ENCODE measurements around the gene TASP1.
"Not testable (repeated sequence)": the region's sequence is repeated elsewhere in the genome, so short reads cannot be mapped to it uniquely, and the experiment has no call there.

The TASP1 gene

DNA sequence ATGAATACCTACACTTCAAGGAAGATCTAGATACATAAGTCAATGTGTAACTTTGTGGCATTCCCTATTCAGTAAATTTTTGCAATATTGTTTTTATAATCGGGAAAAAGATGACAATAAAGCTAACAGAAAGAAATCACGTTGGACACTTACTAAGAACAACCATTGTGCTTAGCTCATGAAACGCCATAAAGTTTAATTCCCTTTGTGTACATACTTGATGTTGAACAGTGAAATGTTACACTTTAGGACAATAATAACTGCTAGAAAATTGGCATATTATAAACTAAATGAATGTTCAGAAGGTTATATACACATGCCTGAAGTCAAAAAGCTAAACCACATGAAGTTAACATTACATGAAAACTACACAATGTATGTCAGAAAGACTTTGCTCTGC is 153.2 kb downstream of the TASP1 start:
- no peak for DNase-seq

DNA sequence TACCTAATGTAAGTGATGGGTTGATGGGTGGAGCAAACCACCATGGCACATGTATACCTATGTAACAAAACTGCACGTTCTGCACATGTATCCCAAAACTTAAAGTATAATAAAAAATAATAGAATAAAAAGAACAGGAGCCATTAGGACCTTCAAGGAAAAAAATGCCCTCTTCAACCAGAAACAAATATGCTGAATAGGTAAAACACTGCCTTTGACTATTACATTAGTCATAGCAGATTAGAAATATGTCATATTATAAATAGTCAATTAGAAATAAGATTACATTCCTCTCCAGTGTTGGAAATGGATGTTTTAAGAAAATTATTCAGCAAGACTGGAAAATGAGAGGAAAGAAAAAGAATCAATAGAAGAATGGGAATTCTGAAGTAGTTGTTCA is 153.7 kb downstream of the TASP1 start:
- not testable (repeated sequence) for DNase-seq

GRCh38 chr20:13483472-13483871 is 155.3 kb downstream of the TASP1 start:
- not testable (repeated sequence) for DNase-seq

- no peak for DNase-seq
Observed at GRCh38 chr20:13478366-13478765, 160.4 kb downstream of the TASP1 start.

DNA sequence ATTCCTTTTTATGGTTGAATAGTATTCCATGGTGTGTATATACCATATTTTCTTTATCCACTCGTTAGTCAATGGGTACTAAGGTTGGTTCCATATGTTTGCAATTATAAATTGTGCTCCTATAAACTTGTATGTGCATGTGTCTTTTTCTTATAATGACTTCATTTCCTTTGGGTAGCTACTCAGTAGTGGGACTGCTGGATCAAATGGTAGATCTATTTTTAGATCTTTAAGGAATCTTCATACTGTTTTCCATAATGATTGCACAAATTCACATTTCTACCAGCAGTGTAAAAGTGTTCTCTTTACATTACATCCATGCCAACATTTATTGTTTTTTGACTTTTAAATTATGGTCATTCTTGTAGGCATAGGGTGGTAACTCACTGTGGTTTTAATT is 164.3 kb downstream of the TASP1 start:
- DNase-seq, result no peak

DNA sequence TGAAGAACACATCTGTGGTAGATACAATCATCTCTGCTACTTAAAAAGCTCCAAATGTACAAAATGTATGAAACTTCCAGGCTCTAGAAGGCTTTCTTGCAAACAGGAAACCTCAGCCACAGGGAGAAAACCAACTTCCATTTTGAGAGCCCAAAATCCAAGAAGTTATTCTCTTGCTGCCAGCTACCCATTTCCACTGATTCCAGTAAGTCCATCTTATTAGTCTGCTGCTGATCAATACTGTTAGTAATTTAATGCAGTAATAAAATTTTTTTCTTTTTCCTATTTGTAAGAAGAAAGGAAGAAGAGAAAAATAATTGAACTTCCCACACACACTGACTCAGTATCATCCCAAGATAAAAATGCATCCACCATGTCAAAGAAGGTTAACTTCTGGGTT is 169.5 kb downstream of the TASP1 start:
- no peak for DNase-seq

DNA sequence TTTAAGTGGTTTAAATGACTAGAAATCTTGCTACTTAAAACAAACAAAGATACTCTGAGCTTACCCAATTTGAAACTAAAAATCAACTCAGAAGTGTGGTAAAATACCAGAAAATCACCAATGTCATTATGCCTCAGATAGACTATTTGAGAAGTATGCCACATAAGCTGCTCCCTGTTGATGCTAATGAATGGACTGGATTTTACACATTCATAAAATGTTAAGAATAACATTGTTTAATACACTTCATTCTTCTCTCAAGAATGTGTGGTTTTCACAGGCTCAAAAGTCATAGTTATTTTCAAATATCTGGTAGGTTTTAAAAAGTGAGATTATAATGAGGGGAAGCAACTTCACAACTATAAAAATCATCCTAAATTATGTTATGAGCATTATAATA is 170.6 kb downstream of the TASP1 start:
- DNase-seq, result no peak

DNA sequence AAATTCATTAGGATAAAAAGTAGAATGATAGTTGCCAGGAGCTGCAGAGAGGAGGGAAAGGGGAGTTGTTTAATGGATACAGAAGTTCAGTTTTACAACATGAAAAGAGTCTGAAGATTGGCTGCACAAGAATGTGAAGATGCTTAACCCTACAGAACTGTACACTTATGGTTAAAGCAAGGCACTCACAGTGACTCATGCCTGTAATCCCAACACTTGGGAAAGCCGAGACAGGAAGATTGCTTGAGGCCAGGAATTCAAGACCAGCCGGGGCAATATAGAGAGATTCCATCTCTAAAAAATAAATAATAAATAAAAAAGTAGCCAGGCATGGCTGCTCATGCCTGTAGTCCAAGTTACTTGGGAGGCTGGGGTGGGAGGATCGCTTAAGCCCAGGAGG is 174.0 kb downstream of the TASP1 start:
- DNase-seq, result no peak

GRCh38 chr20:13461849-13462458 is 176.8 kb downstream of the TASP1 start:
- no peak for DNase-seq

DNA sequence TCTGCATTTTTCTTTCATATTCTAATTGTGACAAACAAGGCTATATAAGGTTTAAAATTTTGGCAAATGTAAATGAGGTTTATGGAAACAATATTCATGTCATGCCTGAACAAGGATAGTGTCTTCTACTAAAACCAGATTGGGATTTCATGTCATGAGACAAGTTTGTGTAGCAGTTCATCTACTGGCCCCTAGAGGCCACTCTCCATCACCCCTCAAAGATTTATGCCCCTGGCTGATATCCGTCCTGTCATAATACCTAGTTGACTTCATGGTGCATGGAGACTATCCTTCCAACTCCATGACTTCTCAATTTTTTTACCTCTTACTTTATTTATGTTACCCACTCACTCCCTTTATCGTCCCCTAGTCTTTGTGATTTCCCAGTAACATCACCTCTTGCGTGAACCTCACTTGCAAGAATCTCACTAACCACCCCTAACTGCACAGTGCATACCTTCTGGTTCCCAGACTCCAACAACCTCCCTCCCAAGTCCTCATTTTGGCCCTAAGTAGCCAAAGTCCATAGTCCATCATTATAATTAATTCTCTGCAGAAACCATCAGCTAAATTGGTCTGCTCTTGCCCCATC is 179.8 kb downstream of the TASP1 start:
- no peak for DNase-seq

- no peak for DNase-seq
Observed at GRCh38 chr20:13457487-13457886, 181.2 kb downstream of the TASP1 start.

DNA sequence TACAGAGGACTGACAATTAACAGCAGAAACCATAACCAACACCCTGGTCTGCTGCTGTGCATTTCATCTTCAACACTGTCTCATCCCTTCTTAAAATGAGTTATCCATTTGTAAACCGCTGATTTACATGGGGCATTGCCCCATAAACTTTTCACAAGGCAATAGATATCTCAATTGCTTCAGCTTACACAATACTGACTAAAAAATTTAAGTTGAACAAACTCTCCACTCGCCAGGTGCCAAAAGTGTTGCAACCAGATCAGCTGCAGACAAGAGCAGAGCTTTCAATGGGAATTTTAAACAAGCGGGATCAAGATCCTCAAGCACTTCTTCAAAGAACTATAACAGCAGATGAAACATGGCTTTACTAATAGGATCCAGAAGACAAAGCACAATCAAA is 183.0 kb downstream of the TASP1 start:
- DNase-seq, result no peak

DNA sequence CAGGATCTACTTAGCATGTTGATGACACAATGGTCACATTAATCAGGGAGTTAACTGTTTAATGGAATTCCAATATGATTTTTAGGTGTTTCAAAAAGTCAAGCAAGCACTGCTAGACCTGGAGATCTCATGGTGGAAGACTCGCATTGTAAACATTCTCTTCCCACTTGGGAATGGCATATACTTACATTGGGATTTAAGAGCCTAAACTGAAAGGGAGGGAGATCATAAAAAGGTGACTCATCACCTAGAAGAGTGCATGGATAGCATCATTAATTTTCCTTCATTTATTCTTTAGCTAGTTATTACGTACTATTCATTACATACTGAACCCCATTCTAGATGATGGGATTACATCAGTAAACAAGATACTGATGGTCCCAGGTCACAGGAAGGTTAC is 185.4 kb downstream of the TASP1 start:
- no peak for DNase-seq

- no peak for DNase-seq
Observed at GRCh38 chr20:13452470-13453124, 186.1 kb downstream of the TASP1 start.

DNA sequence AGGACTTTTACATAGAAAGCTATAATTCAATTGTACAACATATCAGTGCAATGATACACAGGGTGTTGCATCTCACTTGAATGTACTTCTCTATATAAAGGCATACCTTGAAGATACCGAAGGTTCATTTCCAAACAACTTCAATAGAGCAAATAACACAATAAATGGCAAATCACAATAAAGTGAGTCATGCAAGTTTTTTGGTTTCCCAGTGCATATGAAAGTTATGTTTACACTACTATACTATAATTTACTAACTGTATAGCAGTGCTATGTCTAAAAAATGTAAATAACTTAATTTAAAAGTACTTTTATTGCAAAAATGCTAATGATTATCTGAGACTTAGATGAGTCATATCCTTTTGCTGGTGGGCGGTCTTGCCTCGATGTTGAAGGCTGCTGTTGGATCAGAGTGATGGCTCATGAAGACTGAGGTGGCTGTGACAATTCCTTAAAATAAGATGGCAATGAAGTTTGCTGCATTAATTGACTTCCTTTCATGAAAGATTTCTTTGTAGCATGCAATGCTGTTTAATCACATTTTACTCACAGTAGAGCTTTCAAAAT is 188.8 kb downstream of the TASP1 start:
- DNase-seq, result no peak

- no peak for DNase-seq
Observed at GRCh38 chr20:13447385-13448180, 191.1 kb downstream of the TASP1 start.

DNA sequence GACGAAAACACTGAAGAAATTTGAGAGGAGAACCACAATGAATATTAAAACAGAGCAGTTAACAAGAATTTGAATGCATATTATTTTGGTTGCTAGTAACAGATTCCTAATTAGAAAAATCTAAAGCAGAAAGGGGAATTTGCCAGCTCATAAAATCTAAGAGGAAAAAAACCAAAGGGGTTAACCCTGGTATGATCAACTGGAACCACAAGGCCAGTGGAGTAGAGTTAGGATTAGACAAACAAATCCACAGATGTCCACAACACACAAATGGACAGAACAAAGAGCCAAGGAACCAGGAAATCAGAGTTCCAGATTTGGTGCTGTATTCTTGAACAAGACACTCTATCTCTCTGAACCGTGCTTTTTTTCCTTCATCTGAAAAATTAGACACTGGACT is 195.0 kb downstream of the TASP1 start:
- no peak for DNase-seq

GRCh38 chr20:13442986-13443385 is 195.7 kb downstream of the TASP1 start:
- DNase-seq, result no peak

- no peak for DNase-seq
Observed at GRCh38 chr20:13441388-13441787, 197.3 kb downstream of the TASP1 start.

DNA sequence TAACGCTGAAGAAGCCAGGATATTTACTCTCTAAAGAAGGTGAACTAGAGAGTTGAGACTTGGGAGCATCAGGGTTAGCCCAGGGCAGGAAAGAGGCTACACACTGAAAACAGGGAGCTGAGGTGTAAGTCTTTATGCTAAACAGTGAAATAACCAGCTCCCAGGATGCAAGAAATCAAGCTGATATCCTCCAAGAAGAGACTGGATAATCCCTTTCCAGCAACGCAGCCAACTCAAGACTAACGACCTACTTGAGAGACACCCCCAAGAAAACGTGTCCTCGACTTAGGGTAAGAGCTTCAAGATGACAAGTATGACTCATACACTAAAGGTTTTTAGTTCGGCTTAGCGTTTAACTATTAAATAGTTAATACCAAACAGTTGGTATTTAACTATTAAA is 202.2 kb downstream of the TASP1 start:
- DNase-seq, result no peak

GRCh38 chr20:13432126-13432525 is 206.6 kb downstream of the TASP1 start:
- DNase-seq, result no peak

DNA sequence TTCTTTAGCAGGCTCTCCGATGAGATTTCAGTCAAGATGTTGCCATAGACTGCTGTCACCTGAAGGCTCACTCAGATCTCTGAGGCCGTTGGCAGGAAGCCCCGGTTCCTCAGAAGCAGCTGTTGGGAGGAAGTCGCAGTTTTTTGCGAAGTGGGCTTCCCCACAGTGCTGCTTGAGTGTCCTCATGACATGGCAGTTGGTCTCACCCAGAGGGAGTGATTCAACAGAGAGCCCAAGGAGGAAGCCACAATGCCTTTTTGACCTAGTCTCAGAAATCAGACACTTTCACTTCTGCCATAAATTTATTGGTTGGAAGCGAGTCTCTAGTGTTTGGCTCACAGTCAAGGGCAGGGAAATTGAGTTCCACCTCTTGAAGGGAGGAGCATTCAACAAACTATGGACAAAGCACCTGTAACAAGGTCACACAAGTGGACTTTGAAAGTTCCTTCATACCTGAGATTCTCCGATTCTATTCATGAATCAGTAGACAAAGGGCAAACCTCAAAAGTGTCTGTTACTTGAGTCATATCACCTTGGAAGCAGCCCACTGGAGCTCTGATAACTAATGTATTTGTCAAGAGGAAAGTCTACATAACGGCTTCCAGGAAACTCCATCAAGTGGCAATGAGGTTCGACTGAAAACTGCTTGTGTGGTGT is 208.3 kb downstream of the TASP1 start:
- DNase-seq, result no peak

GRCh38 chr20:13428684-13429083 is 210.0 kb downstream of the TASP1 start:
- no peak for DNase-seq

Data from NCI-H1092 treated with DMSO at 0.1 percent for 48 hours (cell line).